ENCODE results near the gene RNASE13. TPM values are rescaled to one million over a fixed set of nuclear protein-coding genes. Genes with fewer than 3 reads are reported as not detected.

RNASE13 gene
- total RNA-seq, 1 donor from 2014 or later = not detected

- intact Hi-C loops (cut with micrococcal nuclease) = no loop called here
- ATAC-seq (ENCODE audit: low read depth) (no peak), DNase-seq (no peak)
- H3K9me3 Mint-ChIP-seq = no peaks in the 10 kb centered on the region
- H3K4me1 Mint-ChIP-seq = no peaks in the 10 kb centered on the region
- no peak overlapping the region for H3K27ac Mint-ChIP-seq
- H3K4me3 Mint-ChIP-seq = no peak overlapping the region
- H3K36me3 Mint-ChIP-seq (ENCODE audit: low read depth) = no peaks in the 10 kb centered on the region
- POLR2A ChIA-PET = interaction anchor here (1.3 kb wide), 1 partner anchor 18 kb away, joined by 4 read pairs; no protein-coding TSS in a partner anchor
- no peak for TF ChIP-seq CTCF (IDR thresholded peaks at IDR 0.05)
- H3K27me3 Mint-ChIP-seq = peaks cover 10% of the 10 kb centered on the region
- CTCF ChIA-PET = interaction anchor here (0.6 to 3.8 kb wide), 3 partner anchors 8 to 22 kb away, joined by 3 to 21 read pairs (median 3); no protein-coding TSS in a partner anchor
Observed at GRCh38 chr14:21032326-21033132, 2.1 kb downstream of the RNASE13 start.

DNA sequence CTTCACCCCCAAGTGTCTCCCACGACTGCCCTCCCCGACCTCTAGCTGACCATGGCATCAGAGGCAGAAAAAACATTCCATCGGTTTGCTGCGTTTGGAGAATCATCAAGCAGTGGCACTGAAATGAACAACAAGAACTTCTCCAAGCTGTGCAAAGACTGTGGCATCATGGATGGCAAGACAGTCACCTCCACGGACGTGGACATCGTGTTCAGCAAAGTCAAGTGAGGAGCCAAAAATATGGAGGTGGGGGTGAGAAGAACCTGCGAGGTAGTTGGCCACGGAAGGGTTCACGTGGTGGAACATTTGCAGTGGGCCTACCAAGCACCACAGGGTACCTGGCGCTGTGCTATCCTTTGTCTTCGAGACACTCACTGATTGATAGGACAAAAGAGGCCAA, 4.1 kb downstream of the RNASE13 start:
- intact Hi-C loops (cut with micrococcal nuclease) = no loop called here
- no peak overlapping the region for H3K27ac Mint-ChIP-seq
- DNase-seq = no peak

DNA sequence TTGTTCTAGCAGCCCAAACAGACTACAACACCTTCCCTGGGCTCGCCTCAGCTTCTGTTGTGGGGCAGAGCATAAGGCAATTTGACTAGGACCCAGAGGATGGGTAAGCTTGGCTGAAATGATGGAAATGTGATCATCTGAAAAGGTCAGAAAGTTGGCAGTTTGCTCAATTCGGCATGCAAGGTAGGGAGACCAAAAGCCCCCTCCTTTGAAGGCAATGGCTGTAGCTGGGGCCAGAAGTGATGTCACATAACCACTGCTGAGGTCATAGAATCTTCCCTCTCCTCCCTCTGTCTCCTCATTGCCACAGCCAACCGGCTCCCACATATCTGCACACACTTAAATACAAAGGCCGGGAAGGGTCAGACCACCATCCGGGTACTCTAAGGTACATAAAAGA, 4.7 kb downstream of the RNASE13 start, which contains the start of gene TPPP2:
TSS of gene TPPP2 (plus strand) at position 301 of the 400 bp plus-strand sequence. CDS start 365 bp downstream, outside the sequence.
- TF ChIP-seq CTCF (IDR thresholded peaks at IDR 0.05) = no peak
- Mint-ChIP-seq H3K27ac (no peak within 1 kb of the TSS), H3K9me3 (no peaks in the 10 kb centered on the region), H3K4me3 (no peak within 1 kb of the TSS), H3K36me3 (ENCODE audit: low read depth) (peaks cover 2% of the 10 kb centered on the region), H3K27me3 (peaks cover 8% of the 10 kb centered on the region), H3K4me1 (peaks cover 3% of the 10 kb centered on the region)
- ChIA-PET POLR2A (no interaction called here), CTCF (no interaction called here)
- intact Hi-C loops (cut with micrococcal nuclease) = no loop called here
- no peak for ATAC-seq (ENCODE audit: low read depth)
- no peak for DNase-seq

More for the DNA sequence above, 4.1 kb downstream of the RNASE13 start:
- no peaks in the 10 kb centered on the region for H3K9me3 Mint-ChIP-seq
- POLR2A ChIA-PET = no interaction called here
- H3K36me3 Mint-ChIP-seq (ENCODE audit: low read depth) = no peaks in the 10 kb centered on the region
- no peaks in the 10 kb centered on the region for H3K4me1 Mint-ChIP-seq
- H3K4me3 Mint-ChIP-seq = no peak overlapping the region
- peaks cover 10% of the 10 kb centered on the region for H3K27me3 Mint-ChIP-seq
- TF ChIP-seq CTCF (IDR thresholded peaks at IDR 0.05) = no peak
- no peak for ATAC-seq (ENCODE audit: low read depth)
- CTCF ChIA-PET = interaction anchor here (1.4 kb wide), 1 partner anchor 10 kb away, joined by 3 read pairs; no protein-coding TSS in a partner anchor

DNA sequence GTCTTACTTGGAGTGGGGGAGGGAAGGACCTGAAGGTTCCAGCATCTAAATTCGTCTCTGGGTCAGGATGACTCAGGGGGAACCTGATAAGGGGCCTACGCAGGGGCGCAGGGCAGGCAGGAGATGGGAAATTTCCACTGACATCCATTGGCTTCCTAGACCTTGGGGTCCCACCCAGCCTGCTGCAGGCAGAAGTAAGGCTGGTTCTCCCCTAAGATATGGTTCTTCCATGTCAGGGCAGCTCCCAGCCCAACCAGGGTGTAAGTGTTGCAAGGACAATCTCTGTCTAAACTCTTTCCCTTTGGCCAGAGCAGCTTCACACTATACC, 7.7 kb downstream of the RNASE13 start:
- CTCF ChIA-PET = interaction anchor here (1.9 kb wide), 1 partner anchor 12 kb away, joined by 7 read pairs; no protein-coding TSS in a partner anchor
- H3K4me1 Mint-ChIP-seq = peaks cover 18% of the 10 kb centered on the region
- peak overlapping the region; percentile 38 for H3K4me3 Mint-ChIP-seq
- POLR2A ChIA-PET = no interaction called here
- no peaks in the 10 kb centered on the region for H3K9me3 Mint-ChIP-seq
- TF ChIP-seq CTCF (IDR thresholded peaks at IDR 0.05) = no peak
- H3K27ac Mint-ChIP-seq = peak overlapping the region; percentile 31
- peaks cover 2% of the 10 kb centered on the region for H3K36me3 Mint-ChIP-seq (ENCODE audit: low read depth)
- ATAC-seq (ENCODE audit: low read depth) = no peak
- intact Hi-C loops (cut with micrococcal nuclease) = no loop called here
- peaks cover 19% of the 10 kb centered on the region for H3K27me3 Mint-ChIP-seq
- DNase-seq = no peak

DNA sequence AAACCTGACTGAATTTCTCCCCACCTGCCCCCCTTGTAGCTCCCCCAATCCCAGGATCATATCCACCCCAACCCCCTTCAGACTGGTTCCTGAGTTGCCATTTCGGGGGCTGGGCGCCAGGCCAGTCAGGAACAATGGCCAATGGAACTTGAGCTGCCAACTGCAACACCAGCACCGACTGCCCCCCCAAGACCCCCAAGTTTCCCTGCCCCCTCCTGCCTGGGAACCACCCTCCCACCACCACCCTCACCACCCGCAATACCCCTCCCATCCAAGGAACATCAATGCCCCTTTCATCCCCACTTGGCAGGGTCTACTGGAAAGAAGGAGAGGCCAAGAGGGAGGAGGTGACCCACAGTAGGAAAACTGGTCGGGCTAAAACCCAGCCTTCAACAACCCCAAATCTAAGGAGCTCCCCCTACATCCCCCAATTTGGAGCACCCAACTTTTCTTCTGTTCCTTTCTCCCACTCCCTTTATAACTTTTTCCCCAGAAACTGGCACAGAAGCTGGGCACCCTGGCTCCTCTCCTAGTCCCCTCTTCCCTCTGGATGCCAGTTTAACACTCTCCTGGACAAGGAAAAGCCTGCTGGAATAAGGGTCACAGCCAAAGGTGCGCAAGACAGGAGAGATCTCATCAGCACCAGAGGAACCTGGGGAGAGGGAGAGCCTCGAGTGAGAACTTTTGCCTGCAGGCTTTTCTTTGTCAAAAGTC, 8.2 kb downstream of the RNASE13 start:
- peak overlapping the region; percentile 88 for H3K4me3 Mint-ChIP-seq
- H3K27me3 Mint-ChIP-seq = peaks cover 23% of the 10 kb centered on the region
- H3K27ac Mint-ChIP-seq = peak overlapping the region; percentile 31
- ATAC-seq (ENCODE audit: low read depth) = no peak
- CTCF ChIA-PET = interaction anchor here (1.1 to 1.9 kb wide), 2 partner anchors 11 to 12 kb away, joined by 6 to 7 read pairs; no protein-coding TSS in a partner anchor
- peaks cover 18% of the 10 kb centered on the region for H3K4me1 Mint-ChIP-seq
- DNase-seq = no peak
- H3K36me3 Mint-ChIP-seq (ENCODE audit: low read depth) = peaks cover 2% of the 10 kb centered on the region
- intact Hi-C loops (cut with micrococcal nuclease) = no loop called here
- TF ChIP-seq CTCF (IDR thresholded peaks at IDR 0.05) = no peak
- POLR2A ChIA-PET = interaction anchor here (0.6 kb wide), 1 partner anchor 401 kb away, joined by 3 read pairs; no protein-coding TSS in a partner anchor
- H3K9me3 Mint-ChIP-seq = no peaks in the 10 kb centered on the region

All from activated B cell treated with CpG ODN at 0.5 μM for 24 hours (primary cell).